Fibroblast of the aortic adventitia (primary cell): ENCODE results near the gene GPR39. TPM values are rescaled to one million over a fixed set of nuclear protein-coding genes. Genes with fewer than 3 reads are reported as not detected.

Experiments
- DNase-seq: peaks from one replicate; pipeline ENCODE4 v3.0.0-alpha.2; 2010; ENCODE audit warnings: low read depth
- H3K4me3 ChIP-seq: 2 replicates; pipeline ENCODE4 v1.5.1; 2011; ENCODE audit warnings: low read depth, mild to moderate bottlenecking, control low read depth, low read length, moderate library complexity
- CTCF ChIP-seq: IDR thresholded peaks from 2 replicates; pipeline ENCODE4 v1.5.1; 2011; ENCODE audit warnings: mild to moderate bottlenecking, low read length, control low read depth, inconsistent platforms; ENCODE audit not compliant: insufficient read depth
- total RNA-seq: library from RNA; depleted of rRNA; stranded (reverse); fragments of >200 nt; gene quantifications from 2 replicates; pipeline ENCODE4 v1.2.3, GENCODE V29; 2012; ENCODE audit warnings: low replicate concordance

Gene GPR39
- total RNA-seq, 1 donor: 12.7 TPM

- no peak overlapping the region for H3K4me3 ChIP-seq
- DNase-seq: no peak
- no peak for TF ChIP-seq CTCF
These were observed 52.4 kb downstream of the GPR39 start for GRCh38 chr2:132468821-132469675.

DNA sequence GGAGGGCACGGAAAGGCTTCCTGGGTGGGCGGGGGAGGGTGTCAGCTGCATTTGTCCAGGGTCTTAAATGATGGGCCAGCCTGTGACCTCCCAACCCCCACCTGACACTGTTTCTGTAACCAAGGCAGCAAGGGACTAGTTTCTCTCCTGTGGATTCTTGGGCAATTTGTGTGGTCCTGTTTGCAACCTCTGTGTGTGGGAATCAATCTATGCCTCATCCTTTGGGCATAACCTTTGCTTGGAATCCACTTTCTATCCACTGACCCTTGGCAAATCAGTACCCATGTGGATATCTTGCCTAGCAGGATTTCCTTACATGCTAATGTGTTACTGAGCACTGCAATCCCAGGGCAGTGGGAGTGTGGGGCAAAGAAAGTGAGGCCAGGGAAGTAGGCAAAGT, 54.1 kb downstream of the GPR39 start:
- TF ChIP-seq CTCF: no peak
- no peak for DNase-seq

GRCh38 chr2:132473174-132473883, 56.7 kb downstream of the GPR39 start:
- TF ChIP-seq CTCF: no peak
- no peak for DNase-seq
- no peak overlapping the region for H3K4me3 ChIP-seq

More for the DNA sequence above, 54.1 kb downstream of the GPR39 start:
- no peak overlapping the region for H3K4me3 ChIP-seq

- no peak overlapping the region for H3K4me3 ChIP-seq
- no peak for TF ChIP-seq CTCF
- DNase-seq: no peak
These were observed 59.0 kb downstream of the GPR39 start for GRCh38 chr2:132475615-132476014.

- no peak for TF ChIP-seq CTCF
- no peak overlapping the region for H3K4me3 ChIP-seq
- DNase-seq: no peak
These were observed 60.8 kb downstream of the GPR39 start for GRCh38 chr2:132477436-132477835.

DNA sequence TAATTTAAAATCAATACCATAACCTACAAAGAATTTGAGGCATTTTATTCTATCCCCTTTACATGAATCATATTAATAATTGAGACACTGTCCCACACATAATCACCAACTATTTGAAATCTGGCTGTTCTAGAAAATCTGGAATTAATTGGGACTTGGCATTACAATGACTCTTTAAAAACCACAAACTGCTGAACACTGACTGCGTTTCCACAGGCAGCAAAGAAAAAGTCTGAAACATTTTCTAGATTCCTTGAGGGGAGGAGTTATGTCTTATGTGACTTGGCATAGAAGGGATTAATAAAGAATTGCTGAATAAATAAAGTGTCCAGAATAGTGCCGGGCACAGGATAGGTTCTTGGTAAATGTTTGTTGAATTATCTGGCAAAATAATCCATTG, 61.4 kb downstream of the GPR39 start:
- TF ChIP-seq CTCF: no peak
- DNase-seq: peak; percentile 79
- no peak overlapping the region for H3K4me3 ChIP-seq
